ENCODE measurements around the gene BTBD2.

- no peak for TF ChIP-seq CTCF (conservative IDR thresholded peaks at IDR 0.05; ENCODE audit: low read length)
- TF ChIP-seq EZH2phosphoT487 (IDR thresholded peaks at IDR 0.05; ENCODE audit: borderline replicate concordance) = no peak
These were observed 26.4 kb upstream of the BTBD2 start for GRCh38 chr19:2041683-2042484.

Data from Loucy (cell line).